LoVo (cell line): ENCODE measurements around the gene MEF2B.
"Not testable (repeated sequence)": the region's sequence is repeated elsewhere in the genome, so short reads cannot be mapped to it uniquely, and the experiment has no call there.

Experiments used
- DNase-seq: peaks from one replicate; pipeline ENCODE4 v3.0.0-alpha.2; 2016; ENCODE audit warnings: low spot score

MEF2B gene

GRCh38 chr19:19126102-19126501 lies 44.0 kb downstream of the MEF2B start:
- no peak for DNase-seq

GRCh38 chr19:19123386-19123785 lies 46.7 kb downstream of the MEF2B start:
- DNase-seq = no peak

- DNase-seq = no peak
Observed at GRCh38 chr19:19122902-19123301, 47.2 kb downstream of the MEF2B start.

- no peak for DNase-seq
Observed at GRCh38 chr19:19121371-19121770, 48.7 kb downstream of the MEF2B start.

GRCh38 chr19:19120308-19121231 lies 49.5 kb downstream of the MEF2B start:
- no peak for DNase-seq

- DNase-seq = no peak
Observed at GRCh38 chr19:19119325-19120237, 50.5 kb downstream of the MEF2B start.

- no peak for DNase-seq
Observed at GRCh38 chr19:19115954-19116353, 54.1 kb downstream of the MEF2B start.

- DNase-seq = no peak
Observed at GRCh38 chr19:19113040-19113626, 56.9 kb downstream of the MEF2B start.

- no peak for DNase-seq
Observed at GRCh38 chr19:19111967-19112580, 58.0 kb downstream of the MEF2B start.

- no peak for DNase-seq
Observed at GRCh38 chr19:19111136-19111835, 58.8 kb downstream of the MEF2B start.

GRCh38 chr19:19110410-19111135 lies 59.5 kb downstream of the MEF2B start:
- no peak for DNase-seq

GRCh38 chr19:19109601-19110000 lies 60.5 kb downstream of the MEF2B start:
- DNase-seq = no peak

GRCh38 chr19:19107654-19108053 lies 62.4 kb downstream of the MEF2B start:
- DNase-seq = no peak

GRCh38 chr19:19106938-19107337 lies 63.1 kb downstream of the MEF2B start:
- DNase-seq = not testable (repeated sequence)

GRCh38 chr19:19106056-19106551 lies 64.0 kb downstream of the MEF2B start:
- DNase-seq = no peak

GRCh38 chr19:19105365-19106055 lies 64.6 kb downstream of the MEF2B start:
- no peak for DNase-seq

GRCh38 chr19:19103167-19103566 lies 66.9 kb downstream of the MEF2B start:
- DNase-seq = no peak

GRCh38 chr19:19102566-19102965 lies 67.5 kb downstream of the MEF2B start:
- DNase-seq = not testable (repeated sequence)

GRCh38 chr19:19101540-19101939 lies 68.5 kb downstream of the MEF2B start:
- DNase-seq = no peak
